ENCODE measurements around the gene PLA2G4F.
A peak's percentile ranks its signal among the peaks of the same experiment; 100 is the strongest.

Gene PLA2G4F

DNA sequence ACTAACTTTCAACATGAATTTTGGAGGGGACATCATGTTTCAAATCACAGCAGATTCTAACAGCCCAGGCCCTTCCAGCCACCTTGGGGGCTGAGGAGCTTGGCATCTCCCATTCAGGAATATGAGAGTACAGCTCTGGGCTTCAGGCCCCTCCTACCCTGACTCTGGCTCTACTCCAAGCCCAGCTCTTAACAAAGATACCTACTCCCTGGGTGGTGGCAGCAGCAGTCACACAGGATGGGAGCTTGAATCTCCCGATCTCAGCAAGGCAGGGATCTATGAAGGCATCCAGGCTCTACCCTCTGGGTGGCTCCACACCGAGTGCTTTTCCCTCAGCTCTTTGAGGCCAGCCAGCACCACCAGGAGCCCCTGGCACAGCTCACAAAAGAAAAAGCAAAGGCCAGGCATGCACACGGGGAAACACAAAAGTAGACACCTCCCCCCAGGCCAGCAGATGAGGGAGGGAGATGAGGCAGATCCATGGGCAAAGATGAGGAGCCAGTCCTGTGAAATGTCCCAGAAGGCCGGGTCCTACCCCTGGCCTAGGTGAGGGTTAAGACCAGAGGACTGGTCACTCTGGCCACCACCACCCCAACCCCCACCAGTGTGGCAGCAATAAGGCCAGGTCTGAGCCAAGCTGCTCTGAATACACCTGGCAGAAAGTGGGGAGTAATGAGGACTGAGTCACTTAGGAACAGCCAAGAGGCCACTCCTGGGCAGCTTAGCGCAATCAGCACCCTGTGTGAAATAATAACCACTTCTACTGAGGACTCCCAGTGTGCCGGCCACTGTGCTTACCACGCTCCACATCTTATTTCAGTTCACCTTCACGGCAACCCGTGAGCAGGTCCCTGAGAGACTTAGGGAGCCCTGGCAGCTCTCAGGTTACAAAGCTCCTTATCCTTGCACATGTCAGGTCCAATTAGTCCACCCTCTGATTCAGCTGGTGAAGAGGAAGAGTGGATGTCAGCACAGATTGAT lies 24.3 kb downstream of the PLA2G4F start:
- no peak for DNase-seq

DNA sequence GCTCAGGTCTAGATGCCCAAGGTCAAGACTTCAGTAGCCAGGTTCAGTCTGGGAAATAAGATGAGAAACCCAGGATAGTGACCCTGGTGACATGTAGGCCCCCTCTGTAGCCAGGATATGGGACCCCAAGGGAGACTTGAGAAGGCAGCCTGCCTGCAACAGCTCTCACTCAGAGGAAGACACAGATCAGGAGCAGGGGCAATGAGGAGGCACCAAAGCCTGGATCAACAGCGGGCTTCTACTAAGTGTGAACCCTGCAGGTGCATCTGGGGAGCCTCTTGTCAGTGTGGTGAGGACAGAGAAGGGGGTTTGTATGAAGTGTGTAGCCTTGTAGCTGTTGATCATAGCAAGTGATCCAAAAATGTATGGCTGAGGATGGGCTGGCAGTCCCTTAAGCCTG lies 25.4 kb downstream of the PLA2G4F start:
- DNase-seq: no peak

DNA sequence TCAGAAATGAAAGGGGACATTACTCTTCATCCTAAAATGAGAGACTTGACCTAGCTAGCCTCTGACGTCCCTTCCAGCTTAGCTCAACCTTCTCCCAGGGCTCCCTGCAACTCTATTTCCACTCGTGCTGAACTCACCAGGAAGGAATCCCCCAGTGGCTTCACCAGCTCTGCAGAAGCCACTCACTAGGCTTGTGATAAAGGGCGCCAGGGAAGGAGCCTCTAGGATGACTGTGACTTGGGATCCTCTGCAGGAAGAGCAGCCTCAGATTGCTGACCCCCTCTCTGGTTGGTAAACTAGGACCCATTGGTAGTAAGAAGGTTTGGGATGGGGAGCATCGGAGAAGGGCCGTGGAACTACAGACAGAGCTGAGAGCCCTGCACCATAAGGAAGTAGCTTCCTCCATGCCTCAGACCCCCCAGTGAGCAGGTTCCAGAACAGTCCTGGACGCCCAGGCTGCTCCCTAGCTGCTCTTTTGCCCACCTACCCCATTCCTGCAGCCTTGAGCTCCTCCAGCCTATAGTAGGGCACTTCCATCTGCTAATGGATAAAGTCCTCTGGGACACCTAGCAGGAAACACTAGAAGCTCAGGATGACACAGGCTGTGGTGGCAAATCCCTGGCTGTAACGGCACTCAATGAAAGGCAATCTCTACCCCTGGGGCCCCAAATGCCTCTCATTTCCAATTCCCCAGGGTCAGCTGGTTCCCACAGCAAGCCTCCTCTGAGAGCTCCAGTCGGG lies 26.0 kb downstream of the PLA2G4F start:
- DNase-seq: no peak

DNA sequence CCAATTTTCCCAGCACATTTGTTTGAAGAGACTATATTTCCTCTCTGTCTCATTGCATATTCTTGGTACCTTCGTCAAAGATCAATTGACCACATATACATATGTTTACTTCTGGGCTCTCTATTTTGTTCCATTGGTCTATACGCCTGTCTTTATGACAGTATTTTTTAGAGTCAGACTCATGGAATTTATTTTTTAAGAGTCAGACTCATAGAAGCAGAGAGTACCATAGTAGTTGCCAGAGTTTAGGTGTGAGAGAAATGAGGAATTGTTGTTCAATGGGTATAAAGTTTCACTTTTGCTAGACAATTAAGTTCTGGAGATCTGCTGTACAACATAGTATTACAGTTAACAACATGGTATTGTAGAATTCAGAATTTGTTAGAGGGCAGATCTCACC lies 27.1 kb downstream of the PLA2G4F start:
- DNase-seq: no peak

DNA sequence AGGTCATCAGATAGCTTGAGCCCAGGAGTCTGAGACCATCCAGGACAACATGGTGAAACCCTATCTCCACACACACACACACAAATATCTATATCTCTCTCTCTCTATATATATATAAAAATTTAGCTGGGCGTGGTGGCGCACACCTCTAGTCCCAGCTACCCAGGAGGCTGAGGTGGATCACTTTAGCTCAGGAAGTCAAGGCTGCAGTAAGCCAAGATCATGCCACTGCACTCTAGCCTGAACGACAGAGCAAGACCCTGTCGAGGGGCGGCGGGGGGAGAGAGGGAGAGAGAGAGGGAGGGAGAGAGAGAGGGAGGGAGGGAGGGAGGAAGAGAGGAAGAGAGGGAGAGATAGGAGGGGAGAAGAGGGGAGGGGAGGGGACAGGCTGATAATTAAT lies 28.0 kb downstream of the PLA2G4F start:
- DNase-seq: no peak

DNA sequence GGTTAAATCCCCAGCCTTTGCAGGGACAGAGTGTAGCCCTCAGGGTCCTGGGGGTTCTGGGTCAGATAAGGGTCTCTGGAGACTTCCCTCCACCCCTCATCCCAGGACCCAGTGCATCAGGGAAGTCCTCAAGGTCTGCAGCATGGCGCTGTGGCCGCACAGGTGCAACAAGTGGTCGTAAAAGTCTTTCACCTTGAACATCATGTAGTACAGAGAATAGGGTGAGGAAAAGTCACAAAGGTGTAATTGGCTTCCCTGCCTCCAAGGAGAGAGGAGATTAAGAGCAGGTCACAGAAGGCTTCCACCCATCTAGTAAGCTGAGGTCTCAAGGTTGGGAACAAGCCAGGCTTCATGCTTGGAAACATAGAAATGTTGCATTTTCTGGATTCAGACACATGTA lies 32.9 kb downstream of the PLA2G4F start:
- DNase-seq: no peak

DNA sequence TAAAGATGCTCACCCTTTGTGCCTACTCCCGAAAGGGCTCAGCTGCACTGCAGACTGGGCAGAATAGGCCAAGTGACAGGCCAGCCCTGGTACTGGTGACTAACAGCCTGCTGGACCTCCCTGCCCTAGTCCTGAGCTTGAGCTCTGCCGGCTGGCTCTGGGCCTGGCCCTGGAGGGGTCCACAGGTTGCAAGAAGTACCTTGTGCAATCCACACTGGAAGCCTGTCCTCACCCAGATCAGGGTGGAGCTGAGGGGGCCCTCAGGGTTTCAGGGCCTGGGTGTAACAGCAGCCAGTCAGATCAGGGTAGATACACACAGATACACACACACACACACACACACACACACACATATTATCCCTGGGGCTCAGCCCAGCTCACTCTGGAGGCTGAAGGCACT lies 34.8 kb downstream of the PLA2G4F start:
- DNase-seq: no peak

DNA sequence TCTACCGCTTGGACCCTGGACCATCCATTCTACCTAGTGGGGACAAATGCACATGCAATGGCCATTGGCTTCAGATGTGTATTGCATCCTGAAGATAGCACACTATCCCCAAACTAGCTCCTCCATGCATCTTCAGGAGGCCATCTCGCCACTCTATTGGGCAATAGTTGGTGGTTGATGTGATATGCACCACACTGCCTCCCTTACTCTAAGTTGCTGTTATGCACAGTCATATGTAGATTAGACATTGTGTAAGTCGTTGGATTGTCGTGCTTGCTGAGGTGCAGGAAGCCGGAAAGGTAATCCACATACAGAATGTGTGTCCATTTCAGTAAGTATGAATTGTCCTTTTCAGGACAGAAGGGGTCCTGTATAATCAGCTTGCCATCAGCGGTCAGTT lies 35.4 kb downstream of the PLA2G4F start:
- no peak for DNase-seq

DNA sequence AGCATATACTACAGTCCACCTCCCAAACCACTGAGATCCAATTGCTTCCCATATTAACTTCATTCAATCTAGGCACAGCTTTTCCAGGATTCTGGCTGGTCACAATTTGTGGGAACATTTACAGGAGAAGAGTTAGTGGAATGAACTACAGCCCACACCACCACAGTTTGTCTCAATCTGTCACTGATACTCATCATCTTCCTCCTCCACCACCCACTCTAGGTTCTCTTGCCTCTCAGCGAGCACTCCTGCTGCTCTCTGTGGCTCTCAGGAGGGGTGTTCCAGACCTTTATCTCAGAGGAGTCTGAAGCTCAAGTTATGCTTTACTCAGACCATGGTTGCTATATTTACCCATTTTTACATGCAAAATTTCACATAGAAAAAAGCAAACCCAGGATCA lies 36.2 kb downstream of the PLA2G4F start:
- no peak for DNase-seq

DNA sequence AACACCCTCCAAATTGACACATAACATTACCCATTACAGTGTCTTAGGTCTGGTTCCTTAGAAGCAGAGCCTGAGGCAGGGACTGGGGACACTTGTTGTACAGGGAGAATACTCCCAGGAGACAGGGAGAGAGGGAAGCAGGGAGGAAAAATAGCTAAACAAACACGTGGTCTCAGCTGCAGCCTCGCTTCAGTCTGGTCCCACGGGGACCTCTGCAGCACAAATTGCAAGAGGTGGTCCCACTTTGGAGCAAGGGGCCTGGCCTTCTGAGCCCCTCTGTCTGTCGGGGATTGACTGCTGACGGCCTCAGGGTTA lies 37.0 kb downstream of the PLA2G4F start:
- DNase-seq: no peak

DNA sequence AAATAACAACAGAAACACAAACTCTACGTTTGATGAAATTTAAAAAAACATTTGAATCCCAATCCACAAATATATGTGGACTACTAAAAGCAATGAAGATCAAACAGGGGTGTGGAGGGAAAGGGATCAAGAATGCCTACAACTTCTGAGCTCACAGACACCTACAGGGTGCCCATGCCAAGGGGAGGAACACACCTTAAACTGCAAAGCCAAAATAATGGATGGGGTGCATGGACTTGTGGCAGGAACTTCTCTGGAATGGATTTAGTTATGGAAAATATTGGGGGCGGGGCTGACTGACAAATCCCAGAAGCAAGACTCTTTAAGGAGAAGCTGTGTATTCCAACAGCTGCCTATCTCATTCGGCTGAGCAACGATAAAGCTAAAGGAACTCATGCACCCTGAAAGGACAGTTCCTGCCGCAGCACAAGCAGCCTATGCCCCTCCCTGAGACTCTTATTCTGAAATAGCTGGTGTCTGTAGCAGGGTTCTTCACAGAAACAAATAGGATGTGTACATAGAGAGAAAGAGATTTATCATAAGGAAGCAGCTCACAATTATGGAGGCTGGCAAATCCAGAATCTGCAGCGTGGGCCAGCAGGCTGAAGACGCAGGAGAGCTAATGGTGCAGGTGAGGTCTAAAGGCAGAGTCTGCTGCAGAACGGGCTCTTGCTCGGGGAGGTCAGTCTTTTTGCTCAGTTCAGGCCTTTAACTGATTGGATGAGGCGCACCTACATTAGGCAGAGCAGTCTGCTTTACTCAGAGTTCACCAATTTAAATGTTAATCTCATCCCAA lies 37.6 kb downstream of the PLA2G4F start:
- no peak for DNase-seq

DNA sequence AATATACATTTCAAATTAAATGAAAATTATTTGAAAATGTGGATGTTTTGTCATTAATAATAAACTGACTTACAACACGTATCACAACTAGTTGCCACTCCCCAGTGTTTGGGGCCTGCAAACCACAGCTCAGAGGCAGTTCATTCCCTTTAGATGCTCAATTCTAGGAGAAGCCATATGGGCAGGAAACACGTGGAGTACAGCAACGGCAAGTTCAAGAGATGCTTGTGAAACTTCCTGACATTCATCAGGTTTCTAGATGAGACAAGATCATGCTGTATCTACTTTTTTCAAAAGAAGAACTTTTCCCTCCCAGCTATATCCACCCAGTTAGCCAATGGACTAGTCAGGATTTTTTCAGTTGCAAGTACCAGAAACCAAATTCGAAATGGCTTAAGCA lies 44.5 kb downstream of the PLA2G4F start:
- no peak for DNase-seq

DNA sequence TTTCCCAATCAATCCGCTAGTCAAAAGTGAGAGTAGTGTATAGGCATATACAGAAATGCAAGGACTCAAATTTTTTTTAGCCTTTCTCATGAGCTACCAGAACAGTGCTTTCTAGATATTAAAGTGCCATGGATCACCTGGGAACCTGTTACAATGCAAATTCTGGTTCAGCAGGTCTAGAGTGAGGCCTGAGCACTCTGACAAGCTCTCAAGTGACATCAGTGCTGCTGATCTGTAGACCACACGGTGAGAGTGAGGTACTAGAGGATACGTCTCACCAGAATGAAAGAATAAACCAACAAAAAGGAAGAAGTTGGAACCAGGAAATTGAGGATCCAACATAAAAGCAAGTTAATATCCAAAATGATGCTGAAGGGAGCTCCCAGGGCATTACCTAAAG lies 46.1 kb downstream of the PLA2G4F start:
- no peak for DNase-seq

DNA sequence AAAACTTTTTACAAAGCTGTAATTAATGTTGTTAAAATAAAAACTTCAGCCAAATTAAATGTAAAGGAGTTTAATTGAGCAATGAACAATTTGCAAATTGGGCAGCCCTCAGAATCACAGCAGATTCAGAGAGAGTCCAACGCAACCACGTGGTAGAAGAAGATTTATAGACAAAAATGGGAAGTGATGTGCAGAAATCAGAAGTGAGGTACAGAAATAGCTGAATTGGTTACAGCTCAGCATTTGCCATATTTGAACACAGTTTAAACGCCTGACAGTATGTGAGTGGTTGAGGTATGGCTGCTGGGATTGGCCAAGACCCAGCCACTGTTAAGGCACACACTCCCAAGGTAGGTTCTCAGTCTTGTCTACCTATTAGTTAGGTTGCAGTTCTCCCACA lies 47.6 kb downstream of the PLA2G4F start:
- DNase-seq: no peak

DNA sequence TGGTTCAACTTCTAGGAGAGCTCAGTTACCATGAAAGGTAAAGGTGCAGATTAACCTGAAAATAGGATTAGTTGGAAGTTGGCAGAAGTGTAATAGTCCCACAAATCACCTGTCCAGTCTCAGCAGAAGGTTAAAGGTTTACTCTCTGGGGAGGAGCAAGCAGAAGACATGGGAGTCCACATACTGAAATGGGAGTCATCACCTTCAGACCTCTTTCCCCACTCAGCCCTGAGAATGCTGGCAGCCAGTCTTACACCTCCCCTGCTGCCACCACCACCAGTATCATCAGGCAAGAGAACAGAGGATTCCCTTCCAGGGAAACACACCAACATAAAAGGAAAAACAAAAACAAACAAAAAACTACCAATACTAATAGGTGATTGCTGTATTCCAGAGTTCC lies 48.2 kb downstream of the PLA2G4F start:
- DNase-seq: no peak

DNA sequence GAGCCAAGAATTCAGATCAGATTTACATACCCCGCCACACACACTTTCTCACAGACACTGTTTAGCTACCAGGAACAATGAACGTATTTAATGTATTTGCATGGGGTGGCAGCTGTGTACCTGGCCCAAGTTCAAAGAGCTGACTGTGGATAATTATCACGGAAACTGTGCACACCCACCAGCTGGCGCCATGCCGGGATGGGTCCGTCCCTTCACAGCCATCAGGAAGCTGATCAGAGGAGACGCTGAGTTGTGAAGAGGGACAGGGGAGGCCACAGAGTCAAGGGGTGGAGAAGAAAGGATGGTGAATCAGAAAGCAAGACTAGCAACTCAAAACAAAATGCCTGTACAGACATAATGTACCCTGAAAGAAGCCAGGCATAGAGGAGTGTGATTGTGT lies 49.0 kb downstream of the PLA2G4F start:
- no peak for DNase-seq

DNA sequence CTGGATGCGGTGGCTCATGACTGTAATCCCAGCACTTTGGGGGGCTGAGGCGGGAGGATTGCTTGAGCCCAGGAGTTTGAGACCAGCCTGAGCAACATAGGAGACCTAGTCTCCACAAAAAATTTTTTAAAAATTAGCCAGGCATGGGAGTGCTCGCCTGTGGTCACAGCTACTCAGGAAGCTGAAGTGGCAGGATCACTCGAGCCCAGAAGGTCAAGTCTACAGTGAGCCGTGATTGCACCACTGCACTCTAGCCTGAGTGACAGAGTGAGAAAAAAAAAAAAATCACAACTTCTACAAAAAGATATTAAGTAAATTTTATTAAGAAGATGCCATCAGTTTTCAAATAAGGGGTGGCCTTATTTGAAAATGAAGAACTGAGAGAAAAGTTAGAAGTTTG lies 50.1 kb downstream of the PLA2G4F start:
- no peak for DNase-seq

DNA sequence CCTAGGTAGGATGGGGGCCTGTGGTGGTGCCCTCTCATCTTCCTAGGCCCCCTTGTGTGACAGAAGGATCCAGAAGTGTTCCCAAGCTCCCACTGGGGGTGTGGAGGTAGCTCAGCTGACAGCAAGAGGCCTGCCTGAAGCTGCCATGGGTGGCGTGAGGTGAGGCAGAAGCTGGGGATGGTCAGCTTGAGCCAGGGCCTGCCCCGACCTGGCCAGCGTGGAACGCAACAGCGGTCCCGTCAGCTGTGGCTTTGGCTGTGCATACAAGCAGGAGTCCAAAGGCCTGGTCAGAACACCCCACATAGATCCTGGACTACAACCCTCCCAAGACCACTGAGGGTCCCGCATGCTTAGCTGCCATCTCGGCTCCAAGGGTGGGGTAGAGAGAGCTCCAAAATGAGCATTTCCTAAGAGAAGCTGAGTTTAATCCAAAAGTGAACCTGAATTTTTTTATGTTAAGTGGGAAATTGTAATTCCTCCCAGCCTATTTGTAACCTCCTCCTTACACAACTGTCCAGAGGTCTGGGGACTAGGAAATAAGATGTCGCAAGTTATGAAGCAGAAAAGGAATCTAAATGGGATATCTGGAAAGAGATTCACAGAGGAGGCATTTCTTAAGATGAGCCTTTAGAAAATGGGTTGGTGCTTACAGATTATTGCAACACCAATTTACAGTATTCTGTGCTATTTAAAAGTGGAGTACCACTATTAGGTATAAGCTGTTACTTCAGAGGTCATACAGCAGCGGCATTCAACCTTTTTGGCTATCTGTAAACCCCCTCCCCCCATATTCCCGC lies 52.1 kb downstream of the PLA2G4F start:
- DNase-seq: no peak

DNA sequence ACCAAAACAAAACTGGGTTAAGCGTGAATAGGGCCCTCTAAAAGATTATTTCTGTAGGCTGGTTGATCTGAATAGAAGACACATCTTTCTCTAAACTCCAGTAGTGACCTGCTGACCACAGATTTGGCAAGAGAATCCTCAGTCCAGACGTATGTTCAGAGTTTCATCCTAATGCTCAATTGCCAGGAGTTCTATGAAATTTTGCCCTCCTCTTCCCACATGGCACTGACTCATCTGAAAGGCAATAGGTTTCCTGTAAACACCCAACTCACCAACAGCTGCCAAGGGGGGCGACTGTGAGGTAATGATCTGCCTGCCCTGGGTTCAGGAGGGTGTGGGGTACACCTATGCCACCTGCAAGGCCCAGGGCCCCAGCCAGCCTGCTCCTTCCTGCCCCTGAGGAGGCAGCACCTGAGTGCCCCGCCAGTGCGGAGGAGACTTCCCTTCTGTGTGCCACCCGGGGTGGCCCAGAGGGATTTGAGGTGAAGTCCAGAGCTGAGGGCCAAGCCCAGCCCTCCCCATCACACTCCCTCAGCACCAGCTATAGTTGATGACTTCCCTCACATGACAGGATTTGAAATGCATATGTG lies 53.7 kb downstream of the PLA2G4F start:
- peak; percentile 48 for DNase-seq

DNA sequence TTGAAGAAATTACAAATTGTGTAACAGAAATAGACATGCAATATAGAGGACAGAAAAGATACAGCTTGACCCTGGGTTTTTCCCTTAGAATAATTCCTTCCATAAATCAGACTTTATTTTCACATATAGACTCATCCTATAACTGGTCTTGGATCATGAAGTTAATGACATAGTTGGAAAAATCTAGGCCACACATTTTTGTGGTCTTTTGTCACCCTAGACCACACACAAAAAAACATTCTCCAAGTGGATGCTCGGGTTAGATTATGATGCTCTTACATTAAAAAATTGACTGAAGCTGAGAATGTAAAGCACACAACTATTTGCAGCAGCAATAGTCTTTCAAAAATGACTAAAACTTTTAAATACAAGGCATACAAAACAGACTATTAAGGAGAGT lies 54.6 kb downstream of the PLA2G4F start:
- peak; percentile 89 for DNase-seq

DNA sequence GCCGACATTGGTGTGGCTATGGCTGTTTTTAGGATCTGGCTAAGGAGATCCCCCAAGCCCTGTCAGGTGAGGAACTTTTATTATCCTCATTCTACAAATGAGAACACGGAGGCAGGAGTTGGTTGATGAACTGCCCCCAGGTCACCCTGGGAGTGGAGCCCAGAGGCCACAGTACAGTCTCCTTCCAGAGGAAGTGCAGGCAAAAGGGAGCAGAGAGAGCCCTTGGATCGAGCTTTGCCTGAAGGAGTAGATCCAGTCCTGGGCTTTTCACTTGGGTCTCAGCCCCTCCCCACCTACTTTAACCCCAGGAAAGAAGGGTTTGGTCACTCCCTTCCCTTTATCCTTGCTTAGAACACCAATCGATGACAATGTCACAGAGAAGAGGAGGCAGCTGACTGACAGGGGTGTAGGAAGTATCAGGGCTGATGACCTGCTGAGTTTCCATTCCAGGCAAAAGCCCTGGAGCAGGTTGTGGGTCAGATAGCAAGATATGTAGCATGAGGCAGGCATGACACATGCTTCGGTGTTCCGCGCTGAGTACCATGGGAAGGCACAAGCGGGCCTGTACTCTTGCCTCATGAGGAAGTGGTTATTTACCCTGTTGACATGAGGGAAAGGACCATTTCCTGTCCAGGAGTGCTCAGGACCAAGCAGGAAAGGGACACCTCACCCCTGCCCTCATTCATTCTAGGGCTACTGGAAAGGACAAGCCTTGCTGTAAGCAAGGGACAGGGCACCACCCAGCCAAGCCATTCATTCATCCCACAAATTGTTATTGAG lies 56.2 kb downstream of the PLA2G4F start:
- peak; percentile 24 for DNase-seq
